GM12874 (cell line): ENCODE results near the gene BCO1.

Experiments
- CTCF ChIP-seq: IDR thresholded peaks from 2 replicates; pipeline ENCODE4 v1.5.1; 2011; ENCODE audit warnings: low read depth, mild to moderate bottlenecking, control low read depth, low read length, moderate library complexity; ENCODE audit not compliant: insufficient read depth

The BCO1 gene

GRCh38 chr16:81220349-81220748 is 18.1 kb upstream of the BCO1 start:
- TF ChIP-seq CTCF = no peak

GRCh38 chr16:81221731-81222130 is 16.8 kb upstream of the BCO1 start:
- TF ChIP-seq CTCF = no peak

- no peak for TF ChIP-seq CTCF
Observed at GRCh38 chr16:81224824-81225223, 13.7 kb upstream of the BCO1 start.

- no peak for TF ChIP-seq CTCF
Observed at GRCh38 chr16:81227785-81228184, 10.7 kb upstream of the BCO1 start.

- no peak for TF ChIP-seq CTCF
Observed at GRCh38 chr16:81229811-81230210, 8.7 kb upstream of the BCO1 start.

GRCh38 chr16:81231014-81231413 is 7.5 kb upstream of the BCO1 start:
- TF ChIP-seq CTCF = no peak

GRCh38 chr16:81232740-81233367 is 5.6 kb upstream of the BCO1 start:
- TF ChIP-seq CTCF = no peak
